Upper lobe of left lung (tissue), 6 donors: ENCODE data around the gene PARP14. TPM values are rescaled to one million over a fixed set of nuclear protein-coding genes. Genes with fewer than 3 reads are reported as not detected.
A peak's percentile ranks its signal among the peaks of the same experiment; 100 is the strongest.

Experiments
- ATAC-seq, 2 donors: fragments of 200-7000 bp; cut with Tn5 transposase; one replicate each; pipeline ENCODE4 v1.9.1; 2022; ENCODE audit warnings: mild to moderate bottlenecking in 2 of 2, moderate library complexity in 2 of 2; ENCODE audit not compliant: low FRiP score in 2 of 2
- DNase-seq, 2 donors: peaks; one replicate each; pipeline ENCODE4 v3.0.0-alpha.2; 2019 to 2020
- H3K27ac ChIP-seq, 4 donors: fragments of 200-600 bp; sonication (generic); one replicate each; pipeline ENCODE4 v1.5.1; 2016 to 2019
- H3K27me3 ChIP-seq, 4 donors: fragments of 200-600 bp; sonication (generic); one replicate each; pipeline ENCODE4 v1.5.1; 2017 to 2019
- H3K36me3 ChIP-seq, 4 donors: fragments of 200-600 bp; sonication (generic); one replicate each; pipeline ENCODE4 v1.5.1; 2016 to 2019
- H3K4me1 ChIP-seq, 4 donors: fragments of 200-600 bp; sonication (generic); one replicate each; pipeline ENCODE4 v1.5.1; 2018 to 2019
- H3K4me3 ChIP-seq, 4 donors: fragments of 200-600 bp; sonication (generic); one replicate each; pipeline ENCODE4 v1.5.1; 2017 to 2019; ENCODE audit warnings: mild to moderate bottlenecking in 2 of 4, moderate library complexity in 1 of 4
- H3K9me3 ChIP-seq, 4 donors: fragments of 200-600 bp; sonication (generic); one replicate each; pipeline ENCODE4 v1.5.1; 2018 to 2019
- EP300 ChIP-seq, 4 donors: sonication (generic); formaldehyde crosslinking; IDR thresholded peaks; one replicate each; pipeline ENCODE4 v1.5.1; 2017; ENCODE audit warnings: antibody characterized with exemption in 4 of 4, control low read depth in 2 of 4
- POLR2A ChIP-seq, 4 donors: fragments of 450-650 bp; IDR thresholded peaks; one replicate each; pipeline ENCODE4 v1.5.1; 2016 to 2017; ENCODE audit warnings: antibody characterized with exemption in 4 of 4, mild to moderate bottlenecking in 2 of 4
- POLR2AphosphoS5 ChIP-seq, 2 donors: sonication (generic); formaldehyde crosslinking; IDR thresholded peaks; one replicate each; pipeline ENCODE4 v1.5.1; 2017; ENCODE audit warnings: antibody characterized with exemption in 2 of 2
- WGBS, 2 donors: methylation state at CpG; one replicate each; pipeline ENCODE4 v1.1.5; 2017 to 2018; 5-methylcytosine and 5-hydroxymethylcytosine counted together
- total RNA-seq, 6 donors: library from RNA; depleted of rRNA in 4 of 6; stranded (reverse); fragments of >200 nt in 4 of 6; gene quantifications; one replicate each; pipeline versions ENCODE4 v1.1.0 to v1.2.1, GENCODE V29; 2016 to 2021
- TF ChIP-seq, protein P1 (sequence below), 6 experiments: fragments of 450-650 bp in 4 of 6; fragments of 200-600 bp in 2 of 6; sonication (generic) in 2 of 6; IDR thresholded peaks; one replicate each; pipeline ENCODE4 v1.5.1; 2016 to 2019; ENCODE audit warnings: antibody characterized with exemption in 6 of 6
- donor health status: DM: no; HTN: no; CAD: no; lungs with moderate emphysema.
- donor health status: DM: no; HTN: yes; CAD: no; lungs with severe emphysema.

PARP14 gene
- total RNA-seq, 6 donors from 2014 or later: 99.3 to 376 (median 182) TPM

DNA sequence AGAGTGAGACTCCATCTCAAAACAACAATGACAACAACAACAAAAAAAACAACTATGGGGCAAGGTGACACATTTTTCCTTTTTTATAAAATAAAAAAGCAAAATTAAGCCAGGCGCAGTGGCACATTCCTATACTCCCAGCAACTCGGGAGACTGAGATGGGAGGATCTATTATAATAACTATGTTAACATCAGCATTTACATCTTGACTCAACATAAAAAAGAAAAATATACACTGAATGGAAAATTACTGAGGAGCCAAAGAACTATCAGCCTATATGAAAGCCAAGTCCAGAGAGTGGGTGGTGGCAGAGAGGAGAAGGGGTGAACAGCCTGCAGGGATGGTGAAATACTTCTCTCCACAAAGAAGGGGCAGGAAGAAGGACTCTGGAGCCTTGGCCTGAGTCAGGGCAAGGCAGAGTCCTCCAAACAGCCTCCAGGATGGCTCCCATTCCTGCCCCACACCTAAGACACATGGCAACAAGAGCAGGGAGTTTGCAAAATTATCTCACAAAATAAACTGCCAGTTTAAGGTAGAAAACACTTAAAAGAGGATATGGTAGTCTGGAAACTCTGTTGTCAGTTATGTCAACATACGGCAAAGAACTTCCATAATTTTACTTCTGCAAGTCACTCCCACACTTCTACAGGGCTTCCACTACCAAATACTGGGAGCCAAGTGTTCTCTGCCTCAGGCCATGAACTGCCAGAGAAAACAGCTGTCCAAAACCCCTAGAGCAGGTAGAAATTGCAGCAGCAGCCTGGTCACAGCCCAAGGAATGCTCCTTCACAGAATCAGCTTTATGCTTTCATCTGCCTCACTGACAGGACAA, 87.1 kb downstream of the PARP14 start:
- DNase-seq (no peak), ATAC-seq (peak in 1 of 2 donors; percentile 75)
- H3K36me3 ChIP-seq: peaks cover 0 to 10% (median 0%) of the 10 kb centered on the region in 4 donors
- TF ChIP-seq POLR2A (IDR thresholded peaks at IDR 0.05) (peak in 1 of 4 donors; percentile 24), POLR2AphosphoS5 (IDR thresholded peaks at IDR 0.05) (no peak), EP300 (IDR thresholded peaks at IDR 0.05) (no peak)
- 71 to 76% methylated on average over 3 of the region's 3 CpGs for WGBS, 2 donors
- peak overlapping the region; percentile 69 to 77 (median 73) for H3K27ac ChIP-seq
- no peaks in the 10 kb centered on the region for H3K9me3 ChIP-seq
- peaks cover 0 to 4% (median 0%) of the 10 kb centered on the region in 4 donors for H3K4me1 ChIP-seq
- H3K27me3 ChIP-seq: no peaks in the 10 kb centered on the region
- no peak overlapping the region for H3K4me3 ChIP-seq

DNA sequence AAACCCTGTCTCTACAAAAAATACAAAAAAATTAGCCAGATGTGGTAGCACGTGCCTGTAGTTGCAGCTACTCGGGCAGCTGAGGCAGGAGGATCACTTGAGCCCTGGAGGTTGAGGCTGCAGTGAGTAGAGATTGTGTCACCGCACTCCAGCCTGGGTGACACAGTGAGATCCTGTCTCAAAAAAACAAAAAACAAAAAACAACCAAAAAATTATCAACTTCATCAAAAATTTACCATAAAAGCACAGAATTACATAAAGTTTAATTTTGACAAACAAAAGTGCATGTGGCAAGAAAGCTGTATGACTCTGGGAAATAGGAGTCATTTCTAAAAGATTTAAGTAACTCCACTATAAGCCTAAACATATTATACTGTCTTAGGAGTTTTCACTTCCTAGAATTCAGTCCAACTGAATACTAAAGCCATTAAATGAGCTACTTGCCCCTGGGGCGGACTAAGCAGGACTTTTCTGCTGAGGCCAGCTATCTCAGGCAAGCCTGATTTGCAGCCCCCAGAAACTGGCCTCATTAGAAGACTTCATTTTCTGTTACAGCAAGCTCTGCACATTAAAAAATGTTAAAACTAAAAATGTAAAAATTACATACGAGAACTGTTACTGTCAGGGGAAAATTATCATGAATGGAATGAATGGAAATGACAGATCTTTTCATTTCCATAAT, 90.0 kb downstream of the PARP14 start:
- H3K4me1 ChIP-seq: peaks cover 0 to 4% (median 0%) of the 10 kb centered on the region in 4 donors

DNA sequence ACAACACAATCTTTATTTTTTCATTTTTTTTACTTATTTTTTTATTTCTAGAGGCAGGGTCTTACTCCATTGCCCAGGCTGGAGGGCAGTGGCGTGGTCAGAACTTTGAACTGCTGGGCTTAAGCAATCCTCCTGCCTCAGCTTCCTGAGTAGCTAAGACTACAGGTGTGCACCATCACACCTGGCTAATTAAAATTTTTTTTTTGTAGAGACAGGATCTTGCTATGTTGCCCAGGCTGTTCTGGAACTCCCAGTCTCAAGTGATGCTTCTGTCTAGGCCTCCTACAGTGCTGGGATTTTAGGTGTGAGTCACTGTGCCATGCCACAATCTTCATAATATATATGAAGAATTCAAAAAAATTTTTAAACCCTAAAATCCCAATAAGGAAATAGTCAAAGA, 92.2 kb downstream of the PARP14 start:
- ATAC-seq (no peak), DNase-seq (no peak)
- no peaks in the 10 kb centered on the region for H3K27me3 ChIP-seq
- no peak overlapping the region for H3K4me3 ChIP-seq
- TF ChIP-seq POLR2A (IDR thresholded peaks at IDR 0.05): no peak
- no peak for TF ChIP-seq POLR2AphosphoS5 (IDR thresholded peaks at IDR 0.05)
- TF ChIP-seq EP300 (IDR thresholded peaks at IDR 0.05): no peak
- TF ChIP-seq, protein P1, sequence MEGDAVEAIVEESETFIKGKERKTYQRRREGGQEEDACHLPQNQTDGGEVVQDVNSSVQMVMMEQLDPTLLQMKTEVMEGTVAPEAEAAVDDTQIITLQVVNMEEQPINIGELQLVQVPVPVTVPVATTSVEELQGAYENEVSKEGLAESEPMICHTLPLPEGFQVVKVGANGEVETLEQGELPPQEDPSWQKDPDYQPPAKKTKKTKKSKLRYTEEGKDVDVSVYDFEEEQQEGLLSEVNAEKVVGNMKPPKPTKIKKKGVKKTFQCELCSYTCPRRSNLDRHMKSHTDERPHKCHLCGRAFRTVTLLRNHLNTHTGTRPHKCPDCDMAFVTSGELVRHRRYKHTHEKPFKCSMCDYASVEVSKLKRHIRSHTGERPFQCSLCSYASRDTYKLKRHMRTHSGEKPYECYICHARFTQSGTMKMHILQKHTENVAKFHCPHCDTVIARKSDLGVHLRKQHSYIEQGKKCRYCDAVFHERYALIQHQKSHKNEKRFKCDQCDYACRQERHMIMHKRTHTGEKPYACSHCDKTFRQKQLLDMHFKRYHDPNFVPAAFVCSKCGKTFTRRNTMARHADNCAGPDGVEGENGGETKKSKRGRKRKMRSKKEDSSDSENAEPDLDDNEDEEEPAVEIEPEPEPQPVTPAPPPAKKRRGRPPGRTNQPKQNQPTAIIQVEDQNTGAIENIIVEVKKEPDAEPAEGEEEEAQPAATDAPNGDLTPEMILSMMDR (IDR thresholded peaks at IDR 0.05): no peak
- peaks cover 0 to 13% (median 0%) of the 10 kb centered on the region in 4 donors for H3K36me3 ChIP-seq
- 73 to 94% methylated on average over 1 of the region's 1 CpG for WGBS, 2 donors
- H3K27ac ChIP-seq: no peak overlapping the region
- no peaks in the 10 kb centered on the region for H3K9me3 ChIP-seq
- peaks cover 0 to 4% (median 0%) of the 10 kb centered on the region in 4 donors for H3K4me1 ChIP-seq

More for the DNA sequence above, 90.0 kb downstream of the PARP14 start:
- ATAC-seq (no peak), DNase-seq (no peak)
- Histone ChIP-seq H3K27me3 (no peaks in the 10 kb centered on the region), H3K27ac (peak overlapping the region; percentile 28 to 74 (median 65)), H3K9me3 (no peaks in the 10 kb centered on the region), H3K36me3 (peaks cover 0 to 10% (median 0%) of the 10 kb centered on the region in 4 donors), H3K4me3 (no peak overlapping the region)
- TF ChIP-seq, protein P1 (IDR thresholded peaks at IDR 0.05): no peak
- TF ChIP-seq POLR2A (IDR thresholded peaks at IDR 0.05): no peak
- TF ChIP-seq EP300 (IDR thresholded peaks at IDR 0.05): no peak
- no peak for TF ChIP-seq POLR2AphosphoS5 (IDR thresholded peaks at IDR 0.05)
- 84 to 87% methylated on average over 5 of the region's 5 CpGs for WGBS, 2 donors

DNA sequence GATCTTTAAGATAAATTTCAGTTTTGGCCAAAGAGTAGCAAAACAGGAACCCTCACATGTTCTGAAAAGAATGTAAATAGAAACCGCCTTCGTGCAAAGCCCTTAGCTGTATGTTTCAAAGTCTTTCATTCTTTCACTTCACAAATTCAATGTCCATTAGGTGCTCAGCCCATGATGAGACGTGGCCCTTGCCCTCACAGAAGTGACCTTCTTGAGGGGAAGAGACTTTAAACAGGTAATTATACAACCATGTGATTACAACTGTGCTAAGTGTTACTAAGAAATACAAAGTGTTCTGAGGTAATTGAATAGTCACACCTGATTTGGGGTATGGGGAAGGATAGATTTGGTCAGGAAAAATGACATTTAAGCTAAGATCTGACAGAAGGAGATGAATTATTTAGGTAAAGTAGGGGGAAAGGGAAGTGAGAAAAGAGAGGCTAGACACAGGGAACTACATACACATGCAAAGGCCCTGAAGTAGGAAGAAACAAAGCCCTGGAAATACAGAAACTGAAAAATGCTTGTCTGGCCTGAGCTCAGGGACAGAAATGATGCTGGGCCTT, 93.4 kb downstream of the PARP14 start:
- H3K27me3 ChIP-seq: no peaks in the 10 kb centered on the region
- no peaks in the 10 kb centered on the region for H3K9me3 ChIP-seq
- peaks cover 0 to 13% (median 0%) of the 10 kb centered on the region in 4 donors for H3K36me3 ChIP-seq
- TF ChIP-seq, protein P1 (IDR thresholded peaks at IDR 0.05): no peak
- peak in 1 of 2 donors; percentile 53 for ATAC-seq
- H3K27ac ChIP-seq: peak overlapping the region in 2 of 4 donors; percentile 40 to 53
- WGBS, 2 donors: 79 to 83% methylated on average over 3 of the region's 3 CpGs
- no peak for DNase-seq
- no peak overlapping the region for H3K4me3 ChIP-seq
- H3K4me1 ChIP-seq: no peaks in the 10 kb centered on the region

DNA sequence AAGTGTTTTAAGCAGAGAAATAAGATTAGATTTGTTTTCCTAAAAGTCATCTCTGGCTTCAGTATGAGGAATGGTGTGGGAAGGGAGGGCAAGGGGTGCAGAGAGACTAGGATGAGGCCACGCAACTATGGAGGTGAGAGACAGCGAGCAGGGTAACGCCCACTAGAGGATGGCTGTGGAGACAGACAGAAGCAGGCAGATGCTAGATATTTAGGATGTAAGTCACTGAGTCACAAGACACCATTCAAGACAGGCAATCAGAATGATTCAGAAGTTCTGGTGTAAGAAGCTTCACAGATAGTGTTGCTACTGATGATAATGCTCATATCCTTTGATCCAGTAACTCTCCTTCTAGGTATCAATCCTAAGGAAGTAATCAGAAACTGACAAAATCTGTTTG, 93.9 kb downstream of the PARP14 start:
- no peak for DNase-seq
- ATAC-seq: no peak
- 77 to 91% methylated on average over 3 of the region's 3 CpGs for WGBS, 2 donors
- H3K36me3 ChIP-seq: peaks cover 0 to 12% (median 0%) of the 10 kb centered on the region in 4 donors
- H3K4me3 ChIP-seq: no peak overlapping the region
- H3K27ac ChIP-seq: peak overlapping the region in 1 of 4 donors; percentile 53
- TF ChIP-seq POLR2A (IDR thresholded peaks at IDR 0.05): no peak
- TF ChIP-seq, protein P1 (IDR thresholded peaks at IDR 0.05): no peak
- TF ChIP-seq EP300 (IDR thresholded peaks at IDR 0.05): no peak
- H3K9me3 ChIP-seq: no peaks in the 10 kb centered on the region
- H3K27me3 ChIP-seq: no peaks in the 10 kb centered on the region
- no peaks in the 10 kb centered on the region for H3K4me1 ChIP-seq
